ENCODE results near the gene MAGI2.

MAGI2 gene

DNA sequence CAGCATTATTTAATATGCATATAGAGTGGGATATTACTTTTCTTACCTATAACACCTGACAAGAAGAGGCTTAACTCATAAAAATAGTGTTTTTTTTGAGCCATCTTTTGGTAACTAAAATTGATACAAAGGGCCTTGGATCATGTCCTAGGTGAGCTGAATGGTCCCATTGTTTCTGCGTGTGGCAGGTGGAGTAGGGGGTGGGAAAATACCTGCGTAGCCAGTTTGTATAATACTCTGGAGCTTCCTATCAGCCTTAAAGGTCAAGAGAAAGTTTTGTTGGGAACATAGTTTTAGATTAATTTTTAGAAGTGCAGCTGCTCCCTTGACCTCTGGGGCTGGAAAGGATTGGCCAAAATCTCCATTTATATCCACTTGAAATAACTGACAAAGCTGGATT lies 1410.3 kb downstream of the MAGI2 start:
- no peak for DNase-seq

DNA sequence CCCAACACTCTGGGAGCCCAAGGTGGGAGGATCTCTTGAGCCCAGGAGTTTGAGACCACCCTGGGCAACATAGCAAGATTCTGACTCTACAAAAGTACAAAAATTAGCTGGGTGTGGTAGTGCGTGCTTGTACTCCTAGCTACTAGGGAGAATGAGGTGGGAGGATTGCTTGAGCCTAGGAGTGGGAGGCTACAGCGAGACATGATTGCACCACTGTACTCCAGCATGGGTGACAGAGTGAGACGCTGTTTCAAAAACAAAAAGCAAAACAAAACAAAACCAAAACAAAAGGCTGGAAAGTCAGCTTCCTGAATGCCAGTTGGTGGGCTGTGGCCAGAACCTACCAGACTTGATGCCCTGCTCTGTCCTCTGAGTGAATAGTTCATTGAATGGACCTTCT lies 1412.0 kb downstream of the MAGI2 start:
- DNase-seq = no peak

DNA sequence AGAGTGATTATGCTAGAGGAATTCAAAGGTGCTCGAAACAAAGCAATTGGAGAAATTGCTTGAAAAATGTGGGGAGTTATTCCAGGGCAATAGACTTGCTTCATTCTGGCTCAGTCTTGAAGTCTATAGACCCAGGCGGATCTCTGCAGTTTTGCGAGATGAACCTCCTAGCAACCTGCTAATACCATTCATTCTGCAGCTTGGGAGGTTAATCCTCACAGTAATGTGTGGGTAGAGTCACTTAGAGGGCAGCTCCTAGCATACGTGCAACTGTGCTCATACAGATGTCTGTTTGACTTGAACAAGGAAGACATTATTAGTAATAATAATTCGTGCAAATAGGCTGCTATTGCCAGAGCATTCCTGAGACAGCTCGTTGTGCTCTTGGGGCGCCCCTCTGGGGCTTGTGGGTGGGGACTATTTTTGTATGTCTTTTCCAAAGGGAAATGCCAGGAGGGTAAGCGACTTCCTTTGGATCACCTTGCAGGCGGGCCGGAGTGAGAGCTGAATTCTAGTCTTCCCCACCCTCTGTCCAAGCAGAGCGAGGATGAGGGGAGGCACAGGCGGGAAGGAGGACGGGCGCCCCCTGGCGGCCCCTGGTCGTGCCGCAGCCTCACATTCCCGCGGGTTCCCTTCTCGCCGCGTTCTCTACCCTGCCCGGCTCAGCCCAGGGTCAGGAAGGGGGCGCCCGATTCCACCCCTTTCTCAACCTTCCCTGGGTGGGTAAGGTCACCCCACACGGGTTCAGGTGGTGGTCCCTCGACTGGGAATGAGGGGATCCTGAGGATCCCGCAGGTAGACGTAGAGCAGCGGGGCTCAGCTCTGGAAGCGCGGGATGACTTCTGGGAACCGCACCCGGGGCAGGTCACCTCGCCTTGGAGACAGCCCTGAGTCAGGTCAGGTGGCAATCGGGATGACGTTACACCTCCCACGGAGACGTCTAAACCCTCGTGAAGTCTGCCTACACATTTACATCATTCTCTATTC lies 1413.4 kb downstream of the MAGI2 start:
- peak; percentile 71 for DNase-seq

DNA sequence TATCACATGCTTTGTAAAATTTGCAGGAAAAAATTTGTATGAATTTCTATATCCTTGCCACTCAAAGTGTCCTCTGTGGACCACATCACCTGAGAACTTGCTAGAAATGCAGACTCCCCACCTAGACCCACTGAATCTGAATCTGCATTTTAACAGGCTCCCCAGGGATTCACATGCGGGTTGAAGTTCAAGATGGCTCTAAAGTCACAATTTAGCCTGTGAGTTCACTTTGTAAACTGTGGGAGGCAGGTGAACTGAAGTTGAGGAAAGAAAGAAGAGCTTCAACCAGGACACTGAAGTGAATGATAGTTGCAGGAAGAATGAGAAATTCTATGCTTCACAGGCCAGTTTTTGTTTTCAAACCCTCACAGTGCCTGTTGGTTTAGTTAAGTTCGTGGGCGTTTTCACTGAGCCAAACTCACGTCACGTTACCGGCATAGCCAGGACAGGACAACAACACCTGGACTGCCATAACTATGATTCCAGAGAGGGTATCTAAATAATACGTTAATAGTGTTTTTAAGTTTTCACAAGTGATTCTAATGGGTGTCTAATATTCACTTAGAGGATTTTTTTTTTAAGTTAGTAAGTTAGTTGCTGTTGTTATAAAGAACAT lies 1414.9 kb downstream of the MAGI2 start:
- no peak for DNase-seq

DNA sequence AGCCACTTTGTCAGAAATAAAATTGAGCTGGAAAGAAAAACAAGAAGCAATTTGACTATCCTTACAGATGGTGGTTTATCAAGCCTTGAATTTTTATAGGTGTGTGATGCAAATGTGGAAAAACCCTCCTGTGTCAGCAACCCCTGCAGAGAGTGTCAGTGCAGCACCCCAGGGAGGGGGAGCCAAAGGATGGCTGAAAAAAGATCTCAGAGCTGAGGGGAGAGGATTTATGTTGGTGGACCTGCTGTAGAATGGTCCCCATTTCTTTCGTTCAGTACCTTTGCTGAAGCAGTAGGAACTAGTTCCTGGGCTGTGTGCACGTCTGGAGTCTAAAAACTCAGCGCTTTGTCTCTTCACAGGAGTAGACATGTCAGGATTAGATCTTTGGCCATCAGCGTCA lies 1415.9 kb downstream of the MAGI2 start:
- no peak for DNase-seq

DNA sequence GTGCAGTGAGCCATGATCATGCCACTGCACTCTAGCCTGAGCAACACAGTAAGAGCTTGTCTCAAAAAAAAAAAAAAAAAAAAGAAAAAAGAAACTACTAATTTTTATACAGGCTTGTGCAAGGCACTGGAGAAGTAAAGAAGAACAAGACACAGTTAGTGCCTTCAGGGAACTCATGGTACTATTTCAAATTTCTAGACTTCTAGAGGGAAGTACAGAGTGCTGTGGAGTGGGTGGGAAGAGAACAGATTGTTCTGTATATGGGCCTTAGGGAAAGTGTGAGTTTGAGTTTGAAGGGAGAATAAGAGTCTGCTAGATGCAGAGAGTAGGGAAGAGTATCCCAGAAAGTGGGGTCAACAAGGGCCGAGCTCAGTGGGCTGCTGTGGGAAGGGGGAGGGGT lies 1420.1 kb downstream of the MAGI2 start:
- no peak for DNase-seq

DNA sequence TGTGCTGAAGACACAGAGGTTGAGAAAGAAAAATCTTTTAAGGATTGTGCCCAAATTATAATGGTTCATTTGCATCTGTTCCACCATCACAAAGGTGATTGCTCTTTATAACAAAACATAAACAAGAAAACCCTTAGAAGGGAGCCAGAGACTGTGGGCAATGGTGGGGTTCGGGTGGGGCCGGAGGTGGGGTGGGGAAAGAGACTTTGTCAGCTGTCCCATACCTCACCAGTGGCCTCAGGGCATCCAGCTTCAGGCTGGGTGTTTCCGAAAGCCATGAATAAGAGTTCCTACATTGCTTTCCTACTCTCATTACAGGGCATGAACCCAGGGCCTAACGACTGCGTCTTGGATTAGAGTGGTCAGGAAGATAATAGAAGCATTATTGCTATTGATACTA lies 1427.0 kb downstream of the MAGI2 start:
- no peak for DNase-seq

DNA sequence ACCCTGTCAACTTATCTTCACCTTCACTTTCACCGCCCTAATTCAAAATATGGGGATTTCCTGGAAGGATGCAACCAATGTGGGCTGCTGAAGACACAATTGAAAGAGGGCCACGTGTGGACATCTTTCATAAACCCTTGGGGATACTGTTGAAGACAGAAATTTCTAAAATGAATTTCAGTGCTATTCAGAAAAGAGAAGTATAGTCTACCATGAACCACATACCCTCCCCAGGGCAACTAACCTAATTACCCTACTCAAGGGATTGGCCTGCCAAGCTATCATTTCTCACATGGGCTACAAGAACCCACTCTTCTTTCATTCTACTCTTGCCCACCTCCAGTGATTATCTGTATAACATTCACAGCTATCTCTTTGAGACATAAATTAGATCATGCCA lies 1428.9 kb downstream of the MAGI2 start:
- DNase-seq = no peak

DNA sequence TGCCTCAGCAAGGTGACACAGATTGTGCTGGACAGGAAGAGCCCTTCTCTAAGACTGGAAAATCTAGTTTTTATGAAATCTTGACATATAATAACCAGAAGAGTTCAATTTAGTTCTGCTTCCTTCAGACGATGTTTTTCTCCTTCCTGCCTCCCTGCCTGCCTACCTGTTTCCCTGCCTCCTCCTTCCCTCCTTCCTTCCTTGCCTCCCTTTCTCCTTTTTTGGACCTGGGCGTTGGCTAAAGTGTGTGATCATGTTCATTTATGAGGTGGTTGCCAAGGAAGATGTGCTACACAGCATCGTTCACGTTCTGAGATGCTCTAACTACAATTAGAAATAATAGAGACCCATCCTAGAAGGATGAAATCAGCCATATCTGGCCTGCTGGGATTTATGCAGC lies 1430.3 kb downstream of the MAGI2 start:
- DNase-seq = no peak

DNA sequence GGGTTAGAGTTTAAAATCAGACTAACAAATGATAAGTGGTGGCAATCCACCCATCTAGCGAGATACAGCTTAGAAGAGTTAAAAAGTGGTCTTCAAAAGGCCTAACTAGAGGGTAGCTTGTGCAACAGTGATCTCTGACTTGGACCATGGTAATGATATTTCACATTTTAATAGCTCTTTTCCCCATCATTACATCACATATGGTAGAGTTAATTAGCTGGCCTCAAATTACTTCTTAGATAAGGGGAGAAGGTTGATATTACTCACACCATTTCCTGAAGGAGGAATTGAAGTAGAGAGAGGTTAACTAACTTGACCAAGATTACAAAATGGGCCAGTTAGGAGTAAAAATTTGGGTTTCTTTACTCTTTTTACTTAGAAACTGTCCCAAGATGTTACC lies 1431.3 kb downstream of the MAGI2 start:
- no peak for DNase-seq

DNA sequence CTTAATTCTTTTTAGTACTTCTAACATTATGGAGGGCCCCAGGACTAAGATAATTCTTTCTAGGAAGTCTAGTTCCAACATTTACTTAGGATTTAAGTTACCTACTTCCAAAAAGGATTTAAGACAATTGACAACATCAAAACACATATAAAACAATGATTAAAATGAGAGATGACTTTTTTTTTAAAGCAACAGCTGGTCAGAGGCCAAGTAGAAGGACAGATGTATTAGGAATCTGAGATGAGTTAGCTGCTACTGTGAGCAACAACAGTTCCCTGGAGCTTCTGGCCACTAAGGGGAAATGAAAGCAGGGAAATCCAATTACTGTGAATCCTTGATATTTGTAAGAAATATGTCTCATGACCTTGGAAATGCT lies 1432.6 kb downstream of the MAGI2 start:
- DNase-seq = no peak

DNA sequence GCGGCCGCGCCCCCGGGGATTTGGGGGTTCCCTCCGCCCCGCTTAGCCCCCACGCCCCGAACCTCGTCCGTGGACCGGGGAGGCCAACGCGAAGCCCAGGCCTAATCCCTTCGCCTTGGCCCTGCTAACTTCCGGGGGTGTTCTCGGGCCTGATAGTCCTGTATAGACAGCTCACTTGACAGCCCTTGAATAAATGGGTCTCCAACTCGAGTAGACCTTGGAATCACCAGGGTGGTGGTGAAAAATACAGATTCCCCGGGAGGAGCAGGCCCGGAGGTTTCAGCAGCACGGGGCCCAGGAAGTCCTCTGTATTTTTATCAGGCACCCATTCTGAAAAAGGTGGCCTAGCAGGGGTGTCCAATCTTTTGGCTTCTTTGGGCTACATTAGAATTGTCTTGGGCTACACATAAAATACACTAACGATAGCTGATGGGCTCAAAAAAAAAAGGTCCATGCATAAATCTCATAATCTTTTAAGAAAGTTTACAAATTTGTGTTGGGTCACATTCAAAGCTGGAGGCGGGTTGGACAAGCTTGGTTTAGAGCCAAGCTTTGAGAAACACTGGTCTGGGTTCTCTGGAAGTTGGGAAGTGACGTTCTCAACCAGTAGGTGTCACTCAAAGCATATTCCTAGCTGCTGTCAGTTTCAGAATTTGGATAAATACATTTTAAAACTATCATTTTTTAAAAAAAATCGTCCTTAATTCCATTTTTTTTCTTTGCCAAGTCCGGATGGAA lies 1433.2 kb downstream of the MAGI2 start:
- peak; percentile 88 for DNase-seq

DNA sequence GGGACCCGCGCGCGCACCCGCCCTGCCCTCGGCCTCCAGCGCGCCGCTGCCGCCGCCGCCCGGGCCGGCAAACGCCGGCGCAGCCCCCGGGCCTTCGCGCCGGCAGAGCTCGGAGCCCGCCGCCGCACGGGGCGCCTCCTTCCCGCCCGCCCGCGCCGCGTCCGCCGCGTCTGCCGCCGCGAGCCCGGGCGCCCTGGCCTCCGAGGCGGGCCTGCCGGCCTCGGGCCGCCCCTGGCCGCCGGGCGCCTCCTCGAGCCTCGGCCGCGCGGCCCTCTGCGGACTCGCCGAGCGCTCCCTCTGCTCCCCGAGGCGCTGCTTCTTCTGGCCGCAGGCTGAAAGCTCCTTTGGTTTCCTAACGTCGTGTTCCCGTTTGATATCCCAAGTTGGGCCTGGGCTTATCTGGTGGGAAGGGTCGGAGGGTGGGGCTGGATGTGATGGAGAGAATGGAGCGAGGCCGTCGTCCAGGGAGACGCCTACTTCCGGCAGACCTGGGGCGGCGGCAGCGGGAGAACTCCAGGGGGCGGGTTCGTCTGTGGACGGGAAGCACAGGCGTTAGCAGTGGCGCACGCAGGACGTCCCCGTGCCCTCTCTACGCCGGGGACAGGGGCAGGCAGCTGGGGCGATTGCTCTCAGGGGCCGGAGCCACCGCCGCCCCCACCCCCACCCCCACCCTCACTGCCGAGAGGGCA lies 1433.9 kb downstream of the MAGI2 start:
- DNase-seq = peak; percentile 90

DNA sequence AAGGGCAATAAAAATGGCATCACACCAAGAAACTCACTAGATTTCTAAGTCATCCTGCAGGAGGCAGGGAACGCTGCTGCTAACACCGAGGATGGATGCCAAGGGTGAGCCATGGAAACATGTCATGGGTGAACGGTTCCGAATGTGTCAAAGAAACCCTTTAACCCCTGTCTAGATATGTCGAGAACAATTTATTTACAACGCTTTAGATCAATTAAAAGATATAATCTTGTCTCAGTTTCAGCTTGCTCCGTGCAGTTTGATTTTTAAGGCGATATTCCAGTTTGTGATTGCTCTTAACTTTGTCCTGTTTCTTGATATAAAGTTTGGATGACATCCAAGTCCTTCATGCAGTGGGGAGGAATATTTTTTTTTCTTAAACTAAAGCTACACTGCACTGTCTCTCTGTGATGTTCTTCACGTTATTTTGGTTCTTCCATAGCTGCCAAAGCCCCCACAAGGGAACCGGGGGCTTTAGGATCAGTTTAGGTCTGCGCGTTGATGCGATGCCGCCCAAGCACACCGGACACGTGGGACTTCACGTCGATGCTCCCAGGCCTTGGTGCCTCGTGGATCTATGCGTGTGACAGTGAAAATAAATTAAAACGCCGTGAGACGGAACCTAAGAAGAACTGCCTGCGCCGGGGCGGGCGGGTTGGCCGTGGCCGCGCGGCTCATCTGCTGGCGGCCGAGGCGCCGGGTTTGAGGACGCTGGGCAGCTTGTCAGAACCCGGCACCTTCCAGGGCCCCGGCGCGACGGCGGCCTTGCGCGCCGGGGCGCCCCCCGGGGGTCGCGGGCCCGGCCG lies 1434.6 kb downstream of the MAGI2 start:
- DNase-seq = peak; percentile 55

DNA sequence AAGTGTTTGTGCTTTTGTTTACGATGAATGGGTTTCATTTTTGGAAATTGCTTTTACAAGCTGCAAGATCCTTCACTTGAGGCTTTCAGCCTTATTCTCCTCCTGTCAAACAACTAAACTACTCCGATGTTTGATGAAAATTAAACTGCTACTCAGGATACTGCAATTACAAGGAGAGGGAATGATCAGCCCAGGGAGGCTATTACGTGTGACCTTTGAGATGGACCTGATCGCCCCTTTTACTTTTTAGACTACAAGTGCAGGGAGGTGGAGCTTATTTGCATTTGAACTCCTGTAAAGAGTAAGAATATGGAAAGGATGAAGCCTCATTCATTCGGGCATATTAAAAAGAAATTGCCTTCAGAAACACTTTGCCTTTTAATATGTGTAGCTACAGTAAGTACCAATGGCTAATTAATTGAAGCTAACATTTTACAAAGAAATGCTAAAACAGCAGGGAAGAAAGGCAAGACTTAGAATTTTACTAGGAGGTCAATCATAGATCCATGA lies 1435.8 kb downstream of the MAGI2 start:
- no peak for DNase-seq

DNA sequence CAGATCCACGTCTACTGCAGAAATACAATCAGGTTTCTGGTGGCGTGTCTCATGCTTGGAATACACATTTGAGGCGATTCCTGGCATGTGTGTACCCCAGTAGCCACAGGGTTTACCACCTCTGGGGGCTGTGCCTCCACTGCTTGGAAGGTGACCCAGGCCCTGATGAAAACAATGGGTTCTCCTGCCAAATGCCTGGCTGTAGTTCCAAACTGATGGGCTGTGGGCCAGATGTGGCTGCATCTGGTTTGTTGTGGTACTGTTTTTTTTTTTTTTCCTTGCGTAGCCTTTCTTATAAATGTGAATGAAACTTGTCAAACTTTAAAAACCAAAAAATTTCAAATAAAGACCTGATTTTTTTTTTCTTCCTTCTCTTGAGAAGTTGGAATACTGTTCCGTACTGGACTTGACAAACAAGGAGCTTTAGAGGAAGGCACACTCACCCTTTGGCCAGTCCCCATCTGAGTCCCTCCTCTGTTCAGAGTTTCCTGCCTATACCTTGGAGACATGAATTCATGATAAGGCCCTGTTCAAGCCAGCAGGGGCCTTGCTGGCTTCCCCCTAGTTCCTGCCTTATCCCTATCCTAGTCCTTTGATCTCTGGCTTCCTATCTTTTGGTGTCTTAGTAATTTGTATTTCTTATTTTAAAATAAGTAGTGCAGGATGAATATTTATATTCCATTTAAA lies 1437.8 kb downstream of the MAGI2 start:
- DNase-seq = peak; percentile 28

DNA sequence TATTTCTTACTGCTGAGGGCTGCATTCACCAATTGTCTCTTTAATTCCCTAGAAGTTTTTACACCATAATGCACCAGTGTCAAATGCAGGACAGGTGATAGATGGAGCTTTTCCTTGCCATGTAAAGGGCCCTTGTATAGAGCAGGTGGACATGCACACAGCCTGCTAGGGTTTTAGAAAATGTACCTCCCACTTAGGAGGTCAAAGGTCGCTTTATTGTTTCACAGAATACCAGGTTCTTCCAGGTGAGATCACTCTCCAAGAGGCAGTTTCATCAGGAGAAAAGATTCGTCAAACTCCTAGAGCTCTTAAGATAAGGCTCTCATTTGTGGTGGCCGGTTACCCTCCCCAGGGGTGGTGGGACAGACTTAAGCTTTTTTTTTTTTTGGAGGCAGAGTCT lies 1439.1 kb downstream of the MAGI2 start:
- DNase-seq = no peak

DNA sequence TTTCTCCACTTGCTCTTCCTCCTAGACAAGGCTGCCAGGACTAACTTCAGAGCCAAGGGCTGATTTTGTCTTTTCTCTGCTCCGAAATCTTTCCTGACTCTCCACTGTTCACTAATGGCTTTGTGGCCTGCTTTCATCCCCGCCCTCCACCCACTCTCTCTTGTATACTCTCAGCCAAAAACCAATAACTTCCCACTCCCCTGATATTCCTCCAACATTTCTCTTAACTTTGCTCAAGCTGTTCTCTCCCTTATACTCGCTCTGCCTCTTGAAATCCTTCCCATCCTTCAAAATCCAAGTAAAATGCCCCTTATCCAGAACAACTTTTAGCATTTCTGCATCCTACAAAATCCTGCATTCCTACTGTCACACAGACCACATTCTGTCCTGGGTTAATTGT lies 1440.1 kb downstream of the MAGI2 start:
- DNase-seq = no peak

DNA sequence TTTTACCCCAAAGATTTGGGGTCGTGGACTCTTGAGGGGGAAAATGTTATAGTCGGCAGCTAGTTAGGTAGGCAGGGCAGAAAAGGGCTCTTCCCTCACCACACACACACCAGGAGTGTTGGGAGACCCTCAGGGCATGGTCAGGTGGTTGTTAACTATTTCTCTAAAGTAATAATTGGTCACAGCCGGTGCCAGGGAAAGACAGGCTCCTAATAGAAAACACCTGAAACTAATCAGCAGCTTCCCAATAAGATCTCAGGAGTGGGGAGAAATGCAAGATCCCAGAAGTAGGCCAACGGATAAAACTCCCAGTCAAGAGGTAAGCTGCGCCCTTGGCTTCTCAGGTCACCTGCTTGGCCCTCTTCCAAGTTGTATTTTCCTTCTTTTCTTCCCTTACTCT lies 1441.8 kb downstream of the MAGI2 start:
- no peak for DNase-seq

DNA sequence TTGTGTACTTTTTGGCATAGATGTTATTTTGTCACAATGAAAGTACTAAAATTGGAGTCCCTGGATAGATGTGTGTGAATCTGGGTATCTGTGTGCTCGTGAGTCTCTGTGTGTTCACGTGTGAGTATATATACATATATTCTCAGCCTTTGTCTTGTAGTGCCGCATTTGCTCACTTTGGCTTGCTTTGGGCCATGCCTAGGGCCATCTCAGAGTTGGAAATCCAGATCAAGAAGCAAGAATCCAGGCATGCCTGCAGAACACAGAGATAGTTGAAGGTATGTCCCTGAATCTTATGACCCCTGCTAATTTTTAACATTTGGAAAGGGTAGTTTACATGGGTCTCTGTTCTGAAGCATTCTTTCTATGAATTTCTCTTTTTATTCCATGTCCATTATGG lies 1446.2 kb downstream of the MAGI2 start:
- DNase-seq = no peak

DNA sequence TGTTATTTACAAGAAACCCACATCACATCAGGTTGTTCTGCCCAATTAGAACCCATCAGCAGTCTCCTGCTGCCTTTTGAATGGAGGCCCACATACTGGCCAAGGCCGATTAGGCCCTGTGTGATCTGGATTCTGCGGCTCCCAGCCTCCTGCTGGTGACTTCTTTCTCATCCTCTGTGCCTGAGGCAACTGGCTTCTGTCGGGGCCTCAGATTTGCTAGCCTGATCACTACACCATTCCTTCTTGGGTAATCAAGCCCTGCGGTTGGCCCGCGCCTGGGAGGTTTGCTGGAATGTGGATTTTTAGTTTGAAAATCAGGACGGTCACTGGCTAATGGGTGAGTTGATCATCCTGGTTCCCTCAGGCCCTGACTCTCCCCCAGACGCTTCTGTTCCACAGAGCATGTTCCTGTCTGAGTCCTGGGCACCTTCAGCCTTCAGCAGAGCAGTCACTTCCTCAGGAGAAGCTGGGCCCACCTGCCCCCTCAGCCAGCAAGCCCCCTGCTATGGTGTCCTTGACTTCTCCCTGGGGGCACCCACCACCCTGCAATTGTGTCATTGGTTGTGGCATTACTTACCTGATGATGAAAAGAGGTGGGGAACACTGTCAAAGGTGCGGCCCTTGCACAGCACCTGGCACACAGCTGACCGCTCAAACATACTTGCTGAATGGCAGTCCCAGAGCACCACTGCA lies 1447.3 kb downstream of the MAGI2 start:
- no peak for DNase-seq
